ENCODE measurements around the gene SH2D5. TPM values are rescaled to one million over a fixed set of nuclear protein-coding genes. Genes with fewer than 3 reads are reported as not detected.

Gene SH2D5
- total RNA-seq, 1 experiment from 2014 or later, result 14.0 TPM

DNA sequence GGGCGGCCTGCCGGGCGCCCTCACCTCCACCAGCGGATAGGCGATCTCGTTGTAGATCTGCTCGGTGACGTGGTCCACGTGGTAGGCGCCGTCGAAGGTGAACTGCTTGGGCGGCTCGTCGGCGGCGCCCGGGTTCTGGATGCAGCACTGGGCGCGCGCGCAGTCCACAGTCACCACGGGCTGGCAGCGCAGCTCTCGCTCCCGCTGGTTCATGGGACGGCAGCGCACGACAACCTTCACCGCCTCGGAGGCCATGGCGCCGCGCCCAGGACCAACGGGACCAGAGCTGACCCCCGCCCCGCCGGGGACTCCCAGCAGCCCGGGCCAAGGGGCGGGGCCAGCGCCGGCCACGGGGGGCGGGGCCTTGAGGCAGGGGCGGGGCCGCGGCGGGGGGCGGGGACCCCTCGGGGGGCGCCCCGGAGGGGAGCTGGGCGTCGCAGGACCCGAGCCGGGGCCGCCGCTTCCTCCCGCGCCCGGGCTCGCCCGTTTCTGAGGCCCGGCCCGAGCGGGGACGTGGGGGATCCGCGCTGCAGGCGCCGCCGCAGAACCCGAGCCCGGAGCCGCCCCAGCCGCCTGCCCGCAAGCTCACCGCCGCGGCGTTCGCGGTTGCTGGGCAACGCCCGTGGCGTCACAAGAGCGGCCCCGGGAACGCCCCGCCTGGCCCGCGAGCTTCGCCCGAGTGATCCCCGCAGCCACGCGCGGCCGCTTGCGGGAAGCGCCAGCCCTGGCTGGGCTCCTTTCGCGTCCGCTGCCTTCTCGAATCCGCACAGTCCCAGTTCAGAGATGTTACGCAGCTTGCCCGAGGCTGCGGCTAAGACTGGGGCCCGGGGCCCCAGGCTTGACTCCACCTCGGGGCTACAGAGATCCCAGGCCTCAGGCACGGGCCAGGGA is 14.8 kb downstream of the SH2D5 start, which contains the start of gene KIF17:
Gene KIF17 (minus strand): TSS at position 556 of the 891 bp plus-strand sequence. CDS start 301 bp downstream, at position 255.
- Mint-ChIP-seq H3K4me3 (ENCODE audit: unreplicated experiment) (no peak within 1 kb of the TSS), H3K9me3 (ENCODE audit: unreplicated experiment) (no peaks in the 10 kb centered on the region), H3K27me3 (ENCODE audit: insufficient read depth, unreplicated experiment) (peaks cover 10% of the 10 kb centered on the region), H3K36me3 (ENCODE audit: insufficient read depth, unreplicated experiment) (no peaks in the 10 kb centered on the region), H3K27ac (ENCODE audit: low read depth, unreplicated experiment) (no peak within 1 kb of the TSS), H3K4me1 (ENCODE audit: insufficient read depth, unreplicated experiment) (no peaks in the 10 kb centered on the region)
- BruUV-seq (replicated peaks), result no TSS peak
- ChIA-PET CTCF (no interaction called here), POLR2A (interaction anchor here (0.6 to 0.9 kb wide), 3 partner anchors 13 to 84 kb away, joined by 3 read pairs; no protein-coding TSS in a partner anchor)
- intact Hi-C loops (cut with micrococcal nuclease), result no loop called here
- TF ChIP-seq, protein P1, sequence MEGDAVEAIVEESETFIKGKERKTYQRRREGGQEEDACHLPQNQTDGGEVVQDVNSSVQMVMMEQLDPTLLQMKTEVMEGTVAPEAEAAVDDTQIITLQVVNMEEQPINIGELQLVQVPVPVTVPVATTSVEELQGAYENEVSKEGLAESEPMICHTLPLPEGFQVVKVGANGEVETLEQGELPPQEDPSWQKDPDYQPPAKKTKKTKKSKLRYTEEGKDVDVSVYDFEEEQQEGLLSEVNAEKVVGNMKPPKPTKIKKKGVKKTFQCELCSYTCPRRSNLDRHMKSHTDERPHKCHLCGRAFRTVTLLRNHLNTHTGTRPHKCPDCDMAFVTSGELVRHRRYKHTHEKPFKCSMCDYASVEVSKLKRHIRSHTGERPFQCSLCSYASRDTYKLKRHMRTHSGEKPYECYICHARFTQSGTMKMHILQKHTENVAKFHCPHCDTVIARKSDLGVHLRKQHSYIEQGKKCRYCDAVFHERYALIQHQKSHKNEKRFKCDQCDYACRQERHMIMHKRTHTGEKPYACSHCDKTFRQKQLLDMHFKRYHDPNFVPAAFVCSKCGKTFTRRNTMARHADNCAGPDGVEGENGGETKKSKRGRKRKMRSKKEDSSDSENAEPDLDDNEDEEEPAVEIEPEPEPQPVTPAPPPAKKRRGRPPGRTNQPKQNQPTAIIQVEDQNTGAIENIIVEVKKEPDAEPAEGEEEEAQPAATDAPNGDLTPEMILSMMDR (IDR thresholded peaks at IDR 0.05; ENCODE audit: unreplicated experiment), result no peak
- no peak for DNase-seq (ENCODE audit: unreplicated experiment)

GRCh38 chr1:20716232-20716631 is 16.3 kb downstream of the SH2D5 start:
- CTCF ChIA-PET, result interaction anchor here (1.5 to 1.6 kb wide), 2 partner anchors 19 to 480 kb away, joined by 5 read pairs; no protein-coding TSS in a partner anchor
- DNase-seq (ENCODE audit: unreplicated experiment), result no peak
- Mint-ChIP-seq H3K4me3 (ENCODE audit: unreplicated experiment) (no peak overlapping the region), H3K9me3 (ENCODE audit: unreplicated experiment) (no peaks in the 10 kb centered on the region), H3K36me3 (ENCODE audit: insufficient read depth, unreplicated experiment) (no peaks in the 10 kb centered on the region), H3K27ac (ENCODE audit: low read depth, unreplicated experiment) (no peak overlapping the region), H3K27me3 (ENCODE audit: insufficient read depth, unreplicated experiment) (peaks cover 10% of the 10 kb centered on the region), H3K4me1 (ENCODE audit: insufficient read depth, unreplicated experiment) (no peaks in the 10 kb centered on the region)
- TF ChIP-seq, protein P1 (IDR thresholded peaks at IDR 0.05; ENCODE audit: unreplicated experiment), result no peak
- intact Hi-C loops (cut with micrococcal nuclease), result no loop called here
- POLR2A ChIA-PET, result interaction anchor here (0.7 kb wide), 1 partner anchor 18 kb away, joined by 3 read pairs; no protein-coding TSS in a partner anchor
- no TSS peak for BruUV-seq (replicated peaks)

- H3K9me3 Mint-ChIP-seq (ENCODE audit: unreplicated experiment), result no peaks in the 10 kb centered on the region
- BruUV-seq (replicated peaks), result no TSS peak
- intact Hi-C loops (cut with micrococcal nuclease), result no loop called here
- ChIA-PET CTCF (interaction anchor here (1.5 to 1.6 kb wide), 2 partner anchors 18 to 480 kb away, joined by 5 read pairs; no protein-coding TSS in a partner anchor), POLR2A (no interaction called here)
- no peaks in the 10 kb centered on the region for H3K36me3 Mint-ChIP-seq (ENCODE audit: insufficient read depth, unreplicated experiment)
- H3K27ac Mint-ChIP-seq (ENCODE audit: low read depth, unreplicated experiment), result no peak overlapping the region
- peaks cover 10% of the 10 kb centered on the region for H3K27me3 Mint-ChIP-seq (ENCODE audit: insufficient read depth, unreplicated experiment)
- TF ChIP-seq, protein P1 (IDR thresholded peaks at IDR 0.05; ENCODE audit: unreplicated experiment), result no peak
- H3K4me1 Mint-ChIP-seq (ENCODE audit: insufficient read depth, unreplicated experiment), result no peaks in the 10 kb centered on the region
- no peak for DNase-seq (ENCODE audit: unreplicated experiment)
- H3K4me3 Mint-ChIP-seq (ENCODE audit: unreplicated experiment), result no peak overlapping the region
These were observed 17.1 kb downstream of the SH2D5 start for GRCh38 chr1:20715406-20715805.

GRCh38 chr1:20713440-20713839 is 19.1 kb downstream of the SH2D5 start:
- no peaks in the 10 kb centered on the region for H3K4me1 Mint-ChIP-seq (ENCODE audit: insufficient read depth, unreplicated experiment)
- no peaks in the 10 kb centered on the region for H3K36me3 Mint-ChIP-seq (ENCODE audit: insufficient read depth, unreplicated experiment)
- no peak overlapping the region for H3K4me3 Mint-ChIP-seq (ENCODE audit: unreplicated experiment)
- CTCF ChIA-PET, result interaction anchor here (0.8 kb wide), 1 partner anchor 16 kb away, joined by 3 read pairs; no protein-coding TSS in a partner anchor
- intact Hi-C loops (cut with micrococcal nuclease), result no loop called here
- H3K27me3 Mint-ChIP-seq (ENCODE audit: insufficient read depth, unreplicated experiment), result peaks cover 10% of the 10 kb centered on the region
- POLR2A ChIA-PET, result interaction anchor here (0.7 kb wide), 1 partner anchor 79 kb away, joined by 4 read pairs; no protein-coding TSS in a partner anchor
- BruUV-seq (replicated peaks), result no TSS peak
- no peaks in the 10 kb centered on the region for H3K9me3 Mint-ChIP-seq (ENCODE audit: unreplicated experiment)
- TF ChIP-seq, protein P1 (IDR thresholded peaks at IDR 0.05; ENCODE audit: unreplicated experiment), result no peak
- no peak for DNase-seq (ENCODE audit: unreplicated experiment)
- no peak overlapping the region for H3K27ac Mint-ChIP-seq (ENCODE audit: low read depth, unreplicated experiment)

All from MCF 10A (cell line).